Activated T-cell treated with anti-CD3 and anti-CD28 coated beads, Interleukin-2, amount 50 U/mL, for 72 hours (primary cell): ENCODE results near the gene GFI1. TPM values are rescaled to one million over a fixed set of nuclear protein-coding genes. Genes with fewer than 3 reads are reported as not detected.
A peak's percentile ranks its signal among the peaks of the same experiment; 100 is the strongest.
"Not testable (repeated sequence)": the region's sequence is repeated elsewhere in the genome, so short reads cannot be mapped to it uniquely, and the experiment has no call there.

Experiments used
- ATAC-seq, 2 donors: fragments of 150-1000 bp; cut with Tn5 transposase; replicated peaks in 1 of 2; 2 replicates each; pipeline ENCODE4 v1.10.0; 2021; ENCODE audit warnings: moderate library complexity in 2 of 2, mild to moderate bottlenecking in 1 of 2
- DNase-seq, 2 donors: peaks; one replicate each; pipeline ENCODE4 v3.0.0; 2021 to 2022; ENCODE audit warnings: mixed read lengths in 1 of 2
- H3K27ac Mint-ChIP-seq: one replicate; pipeline ENCODE4 v1.8.0; 2022; ENCODE audit warnings: mild to moderate bottlenecking, moderate library complexity, mixed read lengths
- H3K27me3 Mint-ChIP-seq: one replicate; pipeline ENCODE4 v1.8.0; 2022; ENCODE audit warnings: low read depth, mixed read lengths
- H3K36me3 Mint-ChIP-seq, 2 donors: one replicate each; pipeline ENCODE4 v1.8.0; 2022; ENCODE audit warnings: mixed read lengths in 2 of 2, mild to moderate bottlenecking in 1 of 2; ENCODE audit not compliant: insufficient read depth in 2 of 2
- H3K4me1 Mint-ChIP-seq: one replicate; pipeline ENCODE4 v1.8.0; 2022; ENCODE audit warnings: low read depth, mixed read lengths
- H3K4me3 Mint-ChIP-seq, 2 donors: one replicate each; pipeline ENCODE4 v1.8.0; 2022; ENCODE audit warnings: mild to moderate bottlenecking in 2 of 2, mixed read lengths in 2 of 2, moderate library complexity in 2 of 2
- H3K9me3 Mint-ChIP-seq, 2 donors: one replicate each; pipeline ENCODE4 v1.8.0; 2022; ENCODE audit warnings: mixed read lengths in 2 of 2
- total RNA-seq, 2 donors: library from RNA; stranded (reverse); gene quantifications; one replicate each; pipeline ENCODE4 v1.2.3, GENCODE V29; 2022

Gene GFI1
- total RNA-seq, 2 donors from 2014 or later, result 96.5 to 117 TPM

GRCh38 chr1:92444351-92444750 lies 42.4 kb downstream of the GFI1 start:
- Mint-ChIP-seq H3K9me3 (no peaks in the 10 kb centered on the region), H3K27ac (peak overlapping the region; percentile 8), H3K4me3 (no peak overlapping the region), H3K27me3 (no peaks in the 10 kb centered on the region), H3K36me3 (no peaks in the 10 kb centered on the region), H3K4me1 (peaks cover 25% of the 10 kb centered on the region)
- DNase-seq (no peak), ATAC-seq (no peak)

DNA sequence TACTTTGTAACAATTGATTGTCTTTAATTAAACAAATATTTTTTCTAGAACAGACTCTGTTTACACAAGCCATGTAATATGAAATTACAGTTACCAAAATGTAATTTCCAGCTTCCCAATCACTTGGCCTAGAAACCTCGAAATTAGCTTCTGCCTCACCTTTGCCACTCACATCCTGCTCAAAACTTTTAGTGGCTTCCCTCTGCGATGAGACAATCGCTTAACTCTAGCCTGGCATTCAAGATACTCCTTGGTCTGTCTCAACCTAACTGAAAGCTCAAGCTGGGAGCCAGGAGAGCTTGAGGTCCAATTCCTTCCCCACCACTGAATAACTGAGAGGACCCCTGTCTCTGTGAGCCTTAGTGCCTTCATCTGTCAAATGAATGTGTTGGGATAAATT lies 42.8 kb downstream of the GFI1 start:
- H3K27ac Mint-ChIP-seq, result no peak overlapping the region
- peaks cover 30% of the 10 kb centered on the region for H3K4me1 Mint-ChIP-seq
- no peak overlapping the region for H3K4me3 Mint-ChIP-seq
- no peaks in the 10 kb centered on the region for H3K27me3 Mint-ChIP-seq
- ATAC-seq, result no peak
- H3K36me3 Mint-ChIP-seq, result no peaks in the 10 kb centered on the region
- no peaks in the 10 kb centered on the region for H3K9me3 Mint-ChIP-seq
- no peak for DNase-seq

GRCh38 chr1:92442351-92442750 lies 44.4 kb downstream of the GFI1 start:
- Mint-ChIP-seq H3K27ac (no peak overlapping the region), H3K9me3 (no peaks in the 10 kb centered on the region), H3K36me3 (no peaks in the 10 kb centered on the region), H3K4me3 (no peak overlapping the region), H3K4me1 (peaks cover 25% of the 10 kb centered on the region), H3K27me3 (no peaks in the 10 kb centered on the region)
- DNase-seq, result no peak
- no peak for ATAC-seq

GRCh38 chr1:92441697-92442342 lies 44.9 kb downstream of the GFI1 start:
- Mint-ChIP-seq H3K4me3 (no peak overlapping the region), H3K27ac (no peak overlapping the region), H3K27me3 (no peaks in the 10 kb centered on the region), H3K36me3 (no peaks in the 10 kb centered on the region), H3K9me3 (no peaks in the 10 kb centered on the region), H3K4me1 (peaks cover 19% of the 10 kb centered on the region)
- ATAC-seq (no peak), DNase-seq (no peak)

GRCh38 chr1:92441316-92441696 lies 45.4 kb downstream of the GFI1 start:
- H3K36me3 Mint-ChIP-seq, result no peaks in the 10 kb centered on the region
- ATAC-seq, result no peak
- H3K27ac Mint-ChIP-seq, result no peak overlapping the region
- no peaks in the 10 kb centered on the region for H3K9me3 Mint-ChIP-seq
- H3K4me1 Mint-ChIP-seq, result peaks cover 15% of the 10 kb centered on the region
- no peak overlapping the region for H3K4me3 Mint-ChIP-seq
- DNase-seq, result no peak
- no peaks in the 10 kb centered on the region for H3K27me3 Mint-ChIP-seq

DNA sequence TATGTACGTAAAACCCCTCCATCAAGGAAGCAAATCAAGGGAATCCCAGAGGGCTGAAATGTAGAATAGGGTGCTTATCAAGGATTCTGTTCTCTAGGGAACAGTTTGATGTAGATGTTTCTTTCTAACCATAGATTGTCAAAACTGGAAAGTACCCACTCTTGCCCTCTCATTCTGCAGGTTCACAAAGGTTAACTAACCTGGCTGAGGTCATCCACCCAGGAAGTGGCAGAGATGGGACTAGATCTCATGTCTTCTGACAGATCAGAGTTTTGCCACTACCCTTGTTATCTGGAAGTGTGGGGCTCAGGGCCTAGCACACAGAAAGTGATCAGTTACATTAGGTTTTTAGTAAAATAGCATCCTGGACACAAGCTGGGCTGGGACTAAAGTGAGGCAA lies 47.4 kb downstream of the GFI1 start:
- H3K36me3 Mint-ChIP-seq, result peaks cover 2 to 5% of the 10 kb centered on the region in 2 donors
- peak overlapping the region in 1 of 2 donors; percentile 50 for H3K4me3 Mint-ChIP-seq
- no peaks in the 10 kb centered on the region for H3K27me3 Mint-ChIP-seq
- DNase-seq (peak; percentile 19 to 29), ATAC-seq (peak; percentile 69 to 87)
- peak overlapping the region; percentile 86 for H3K27ac Mint-ChIP-seq
- peaks cover 2 to 4% of the 10 kb centered on the region in 2 donors for H3K9me3 Mint-ChIP-seq
- peaks cover 15% of the 10 kb centered on the region for H3K4me1 Mint-ChIP-seq

DNA sequence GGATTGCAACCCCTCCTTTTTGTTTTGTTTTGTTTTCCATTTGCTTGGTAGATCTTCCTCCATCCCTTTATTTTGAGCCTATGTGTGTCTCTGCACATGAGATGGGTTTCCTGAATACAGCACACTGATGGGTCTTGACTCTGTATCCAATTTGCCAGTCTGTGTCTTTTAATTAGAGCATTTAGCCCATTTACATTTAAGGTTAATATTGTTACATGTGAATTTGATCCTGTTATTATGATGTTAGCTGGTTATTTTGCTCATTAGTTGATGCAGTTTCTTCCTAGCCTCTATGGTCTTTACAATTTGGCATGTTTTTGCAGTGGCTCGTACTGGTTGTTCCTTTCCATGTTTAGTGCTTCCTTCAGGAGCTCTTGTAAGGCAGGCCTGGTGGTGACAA lies 52.2 kb downstream of the GFI1 start:
- H3K9me3 Mint-ChIP-seq, H3K27me3 Mint-ChIP-seq, H3K4me3 Mint-ChIP-seq, DNase-seq, ATAC-seq, H3K27ac Mint-ChIP-seq, H3K36me3 Mint-ChIP-seq: not testable (repeated sequence)
- peaks cover 11% of the 10 kb centered on the region for H3K4me1 Mint-ChIP-seq

GRCh38 chr1:92430030-92430429 lies 56.7 kb downstream of the GFI1 start:
- no peaks in the 10 kb centered on the region for H3K27me3 Mint-ChIP-seq
- DNase-seq, result no peak
- H3K4me3 Mint-ChIP-seq, result no peak overlapping the region
- peaks cover 2 to 4% of the 10 kb centered on the region in 2 donors for H3K36me3 Mint-ChIP-seq
- H3K27ac Mint-ChIP-seq, result no peak overlapping the region
- no peaks in the 10 kb centered on the region for H3K4me1 Mint-ChIP-seq
- peaks cover 3 to 5% of the 10 kb centered on the region in 2 donors for H3K9me3 Mint-ChIP-seq
- ATAC-seq, result no peak

DNA sequence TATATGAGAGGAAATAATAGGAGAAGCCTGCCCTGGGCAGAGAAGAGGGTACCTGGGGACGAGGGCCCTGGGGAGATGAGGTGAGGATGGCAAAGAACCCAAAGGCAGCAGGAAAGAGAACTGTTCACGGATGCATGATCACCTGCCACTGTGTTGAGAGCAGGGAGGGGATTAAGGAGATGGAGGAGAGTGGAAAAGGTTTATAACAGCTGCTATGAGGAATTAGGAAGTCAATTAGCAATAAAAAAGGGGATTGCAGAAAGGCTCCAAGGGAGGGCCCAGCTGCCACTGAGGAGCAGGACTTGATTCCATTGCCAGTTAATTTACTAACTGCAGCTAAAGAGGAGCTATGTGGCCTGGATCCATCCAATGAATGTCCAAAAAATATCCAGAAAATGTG lies 61.1 kb downstream of the GFI1 start:
- Mint-ChIP-seq H3K4me3 (no peak overlapping the region), H3K4me1 (no peaks in the 10 kb centered on the region), H3K36me3 (no peaks in the 10 kb centered on the region), H3K27me3 (no peaks in the 10 kb centered on the region), H3K9me3 (no peaks in the 10 kb centered on the region), H3K27ac (no peak overlapping the region)
- DNase-seq, result no peak
- ATAC-seq, result no peak

Other genes with a start within 250 kb of the GFI1 start
- 10 to 100 TPM; 22.3 to 27.6 TPM for gene GLMN, start 187.9 kb downstream of the GFI1 start, total RNA-seq
- 10 to 100 TPM; 48.4 to 54.3 TPM for gene RPAP2, start 187.9 kb downstream of the GFI1 start, total RNA-seq